Caki2 (cell line): ENCODE results near the gene TMEM205. TPM values are rescaled to one million over a fixed set of nuclear protein-coding genes. Genes with fewer than 3 reads are reported as not detected.
"Not testable (repeated sequence)": the region's sequence is repeated elsewhere in the genome, so short reads cannot be mapped to it uniquely, and the experiment has no call there.

Source experiments
- DNase-seq: peaks from one replicate; pipeline ENCODE4 v3.0.0-alpha.2; 2015; ENCODE audit warnings: low read depth
- in situ Hi-C: cut with HindIII; loops from 2 replicates; pipeline ENCODE4 v1.10.0; 2016; ENCODE audit warnings: low sequenced_read_pairs, low pct_unique_long_range_greater_than_20kb, mixed read lengths
- total RNA-seq: library from RNA; depleted of rRNA; stranded (reverse); fragments of >200 nt; shearing (Covaris generic); gene quantifications from 2 replicates; pipeline ENCODE4 v1.2.3, GENCODE V29; 2014; ENCODE audit warnings: low replicate concordance; rRNA removed

TMEM205 gene
- total RNA-seq, 1 experiment from 2014 or later = 381 TPM

- in situ Hi-C loops = no loop called here
- no peak for DNase-seq
These were observed 22.4 kb downstream of the TMEM205 start for GRCh38 chr19:11323601-11324078.

GRCh38 chr19:11322269-11323024 is 23.6 kb downstream of the TMEM205 start:
- no peak for DNase-seq

GRCh38 chr19:11321191-11322126 is 24.6 kb downstream of the TMEM205 start:
- DNase-seq = no peak
- in situ Hi-C loops = no loop called here

More at GRCh38 chr19:11322269-11323024, 23.6 kb downstream of the TMEM205 start:
- in situ Hi-C loops = no loop called here

GRCh38 chr19:11320278-11320995 is 25.6 kb downstream of the TMEM205 start:
- in situ Hi-C loops, DNase-seq: not testable (repeated sequence)

GRCh38 chr19:11306337-11306736 is 39.7 kb downstream of the TMEM205 start:
- no peak for DNase-seq
- in situ Hi-C loops = no loop called here

- in situ Hi-C loops = no loop called here
- no peak for DNase-seq
These were observed 41.1 kb downstream of the TMEM205 start for GRCh38 chr19:11304936-11305335.

- DNase-seq = no peak
- in situ Hi-C loops = no loop called here
These were observed 45.3 kb downstream of the TMEM205 start for GRCh38 chr19:11300811-11301120.

GRCh38 chr19:11299946-11300810 is 45.9 kb downstream of the TMEM205 start:
- DNase-seq = no peak
- in situ Hi-C loops = no loop called here

- in situ Hi-C loops = no loop called here
- no peak for DNase-seq
These were observed 49.8 kb downstream of the TMEM205 start for GRCh38 chr19:11296264-11296663.

- DNase-seq = no peak
- in situ Hi-C loops = no loop called here
These were observed 50.3 kb downstream of the TMEM205 start, which contains the start of gene TSPAN16 for GRCh38 chr19:11295665-11296245. Gene TSPAN16 (plus strand): TSS chr19:11296160. CDS start chr19:11296298, 138 bp downstream.

- in situ Hi-C loops = no loop called here
- DNase-seq = no peak
These were observed 50.9 kb downstream of the TMEM205 start for GRCh38 chr19:11295180-11295579.

- peak; percentile 97 for DNase-seq
- in situ Hi-C loops = no loop called here
These were observed 52.4 kb downstream of the TMEM205 start for GRCh38 chr19:11293433-11294389.

Other genes starting within 250 kb of the TMEM205 start
- 159 and 194 TPM in 2 replicates for gene SPC24, start 190.5 kb downstream of the TMEM205 start, total RNA-seq
- 49.3 and 71.1 TPM in 2 replicates for gene KANK2, start 148.7 kb downstream of the TMEM205 start, total RNA-seq
- not detected in 2 replicates for gene ANGPTL8, start 106.6 kb downstream of the TMEM205 start, total RNA-seq
- gene DOCK6, start 83.7 kb downstream of the TMEM205 start, total RNA-seq = 8.7 and 14.1 TPM in 2 replicates
- gene TSPAN16, start 50.1 kb downstream of the TMEM205 start, total RNA-seq = not detected in 2 replicates
- gene RAB3D, start 6.6 kb downstream of the TMEM205 start, total RNA-seq = 19.6 and 27.4 TPM in 2 replicates
- gene CCDC159, start 251 bp upstream of the TMEM205 start, total RNA-seq = 1.5 TPM in 2 replicates
- 2.2 and 2.6 TPM in 2 replicates for gene PLPPR2, start 9.2 kb upstream of the TMEM205 start, total RNA-seq
- gene SWSAP1, start 28.4 kb upstream of the TMEM205 start, total RNA-seq = 2.1 and 5.6 TPM in 2 replicates
- gene EPOR, start 38.0 kb upstream of the TMEM205 start, total RNA-seq = 14.4 and 16.6 TPM in 2 replicates
- gene RGL3, start 73.0 kb upstream of the TMEM205 start, total RNA-seq = 3.3 and 16.5 TPM in 2 replicates
- gene ODAD3, start 88.9 kb upstream of the TMEM205 start, total RNA-seq = 1.1 and 2.6 TPM in 2 replicates
- 119 and 167 TPM in 2 replicates for gene PRKCSH, start 89.4 kb upstream of the TMEM205 start, total RNA-seq
- gene ELAVL3, start 134.8 kb upstream of the TMEM205 start, total RNA-seq = not detected in 2 replicates
- gene ZNF653, start 159.6 kb upstream of the TMEM205 start, total RNA-seq = 4.6 and 43.5 TPM in 2 replicates
- gene ECSIT, start 182.9 kb upstream of the TMEM205 start, total RNA-seq = 88.6 and 106 TPM in 2 replicates
- gene CNN1, start 192.6 kb upstream of the TMEM205 start, total RNA-seq = not detected in 2 replicates
- gene ELOF1, start 213.0 kb upstream of the TMEM205 start, total RNA-seq = 37.8 and 71.2 TPM in 2 replicates
- gene ACP5, start 231.4 kb upstream of the TMEM205 start, total RNA-seq = 6.1 and 11.8 TPM in 2 replicates